ENCODE results near the gene VSTM2L. TPM values are rescaled to one million over a fixed set of nuclear protein-coding genes. Genes with fewer than 3 reads are reported as not detected.

The VSTM2L gene
- polyA plus RNA-seq, 1 donor = 22.9 TPM

DNA sequence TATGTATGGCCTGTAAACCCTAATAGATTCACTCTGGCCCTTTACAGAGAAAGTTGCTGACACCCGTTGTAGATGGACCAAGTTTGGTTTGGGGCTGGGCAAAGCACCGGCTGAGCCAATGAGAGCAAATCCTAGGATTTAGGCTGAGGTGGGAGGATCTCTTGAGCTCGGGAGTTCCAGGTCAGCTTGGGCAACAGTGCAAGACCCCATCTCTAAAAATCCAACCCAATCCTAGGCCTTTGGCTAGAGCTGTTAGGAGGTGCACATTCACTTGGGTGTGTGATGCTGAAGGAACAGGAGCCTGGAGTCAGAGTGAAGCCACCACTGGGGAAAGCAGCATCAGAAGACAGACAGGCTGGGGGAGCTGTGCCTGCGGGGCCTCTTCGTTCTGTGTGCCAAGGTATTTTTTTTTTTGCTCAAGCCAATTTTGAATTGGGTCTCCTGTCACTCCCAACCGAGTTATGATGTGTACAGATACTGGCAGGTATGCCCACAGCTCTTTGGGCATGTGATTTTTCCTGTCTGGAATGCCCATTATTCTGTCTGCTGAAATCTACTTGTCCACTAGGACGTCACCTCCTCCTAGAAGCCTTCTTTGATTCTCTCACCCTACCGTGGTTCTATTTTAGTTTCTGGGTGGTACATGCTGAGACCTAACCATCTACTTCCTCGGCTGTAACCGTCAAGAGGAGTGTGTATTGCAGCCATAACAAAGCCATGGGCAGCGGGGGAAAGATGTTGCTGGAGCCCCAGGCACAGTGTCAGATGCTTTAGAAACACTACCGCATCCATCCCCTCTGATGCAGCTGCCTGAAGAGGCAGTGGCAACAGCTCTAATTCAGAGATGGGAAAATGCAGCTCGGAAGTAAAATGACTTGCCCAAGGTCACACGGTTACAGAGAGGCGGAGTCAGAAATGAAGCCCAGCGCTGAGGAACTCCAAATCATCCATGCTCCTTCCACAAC lies 76.4 kb downstream of the VSTM2L start:
- Histone ChIP-seq H3K4me1 (ENCODE audit: control insufficient read depth, insufficient read depth, low read length) (no peaks in the 10 kb centered on the region), H3K36me3 (ENCODE audit: control insufficient read depth, insufficient read depth, low read length) (peaks cover 16% of the 10 kb centered on the region), H3K27ac (ENCODE audit: low read length) (no peak overlapping the region), H3K4me3 (ENCODE audit: low read length) (no peak overlapping the region), H3K9me3 (ENCODE audit: control insufficient read depth, low read depth, low read length) (no peaks in the 10 kb centered on the region), H3K27me3 (ENCODE audit: control insufficient read depth, insufficient read depth, low read length) (no peaks in the 10 kb centered on the region)
- DNase-seq = no peak
- 100% methylated on average over 2 of the region's 16 CpGs for WGBS (ENCODE audit: insufficient coverage, low lambda C conversion rate)

GRCh38 chr20:37980383-37980782 lies 77.5 kb downstream of the VSTM2L start:
- Histone ChIP-seq H3K9me3 (ENCODE audit: control insufficient read depth, low read depth, low read length) (no peaks in the 10 kb centered on the region), H3K36me3 (ENCODE audit: control insufficient read depth, insufficient read depth, low read length) (peaks cover 16% of the 10 kb centered on the region), H3K4me1 (ENCODE audit: control insufficient read depth, insufficient read depth, low read length) (peaks cover under 1% of the 10 kb centered on the region), H3K27ac (ENCODE audit: low read length) (no peak overlapping the region), H3K4me3 (ENCODE audit: low read length) (no peak overlapping the region), H3K27me3 (ENCODE audit: control insufficient read depth, insufficient read depth, low read length) (no peaks in the 10 kb centered on the region)
- DNase-seq = no peak
- no CpG with 5 or more reads among the region's 8 CpGs for WGBS (ENCODE audit: insufficient coverage, low lambda C conversion rate)

DNA sequence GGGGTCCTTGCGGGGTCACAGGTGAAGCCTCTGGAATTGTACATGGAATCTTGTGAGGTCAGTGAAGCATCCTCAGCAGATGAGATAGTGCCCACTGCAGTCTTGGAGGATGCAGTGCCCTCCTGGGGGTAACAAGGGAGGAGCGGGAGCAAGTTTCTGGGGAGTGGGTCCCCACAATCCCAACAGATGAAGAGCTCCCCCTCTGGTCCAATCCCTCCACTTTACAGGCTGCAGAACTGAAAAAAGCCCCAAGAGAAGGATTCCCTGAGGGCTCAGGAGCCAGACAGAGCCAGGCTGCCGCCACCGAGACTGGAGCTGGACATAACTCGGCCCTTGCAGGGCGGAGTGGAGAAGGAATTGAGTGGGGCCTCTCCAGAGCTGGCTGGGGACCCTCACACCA lies 77.9 kb downstream of the VSTM2L start:
- WGBS (ENCODE audit: insufficient coverage, low lambda C conversion rate) = 100% methylated on average over 1 of the region's 6 CpGs

DNA sequence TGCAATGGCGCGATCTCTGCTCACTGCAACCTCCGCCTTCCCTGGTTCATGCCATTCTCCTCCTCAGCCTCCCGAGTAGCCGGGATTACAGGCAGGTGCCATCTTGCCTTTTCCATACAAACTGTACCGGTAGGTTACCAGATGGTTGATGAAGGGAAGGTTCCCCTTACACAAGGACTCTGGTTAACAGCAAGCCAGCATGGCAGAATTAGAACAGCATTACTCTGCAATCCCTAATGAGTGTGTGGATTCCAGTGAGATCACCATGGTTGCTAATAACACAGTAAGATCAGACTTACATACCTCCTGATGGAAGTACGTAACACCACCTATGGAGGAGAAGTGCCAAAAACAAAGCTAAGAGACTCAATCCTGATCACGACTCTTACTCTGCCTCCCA lies 78.6 kb downstream of the VSTM2L start:
- DNase-seq = no peak
- peaks cover 11% of the 10 kb centered on the region for H3K4me1 ChIP-seq (ENCODE audit: control insufficient read depth, insufficient read depth, low read length)
- no peaks in the 10 kb centered on the region for H3K27me3 ChIP-seq (ENCODE audit: control insufficient read depth, insufficient read depth, low read length)
- H3K4me3 ChIP-seq (ENCODE audit: low read length) = no peak overlapping the region
- H3K9me3 ChIP-seq (ENCODE audit: control insufficient read depth, low read depth, low read length) = no peaks in the 10 kb centered on the region
- H3K36me3 ChIP-seq (ENCODE audit: control insufficient read depth, insufficient read depth, low read length) = peaks cover 16% of the 10 kb centered on the region
- no CpG with 5 or more reads among the region's 8 CpGs for WGBS (ENCODE audit: insufficient coverage, low lambda C conversion rate)
- no peak overlapping the region for H3K27ac ChIP-seq (ENCODE audit: low read length)

More for the DNA sequence above, 77.9 kb downstream of the VSTM2L start:
- Histone ChIP-seq H3K36me3 (ENCODE audit: control insufficient read depth, insufficient read depth, low read length) (peaks cover 16% of the 10 kb centered on the region), H3K4me1 (ENCODE audit: control insufficient read depth, insufficient read depth, low read length) (peaks cover 6% of the 10 kb centered on the region), H3K27me3 (ENCODE audit: control insufficient read depth, insufficient read depth, low read length) (no peaks in the 10 kb centered on the region), H3K4me3 (ENCODE audit: low read length) (no peak overlapping the region), H3K27ac (ENCODE audit: low read length) (no peak overlapping the region), H3K9me3 (ENCODE audit: control insufficient read depth, low read depth, low read length) (no peaks in the 10 kb centered on the region)
- DNase-seq = no peak

- Histone ChIP-seq H3K36me3 (ENCODE audit: control insufficient read depth, insufficient read depth, low read length) (peaks cover 20% of the 10 kb centered on the region), H3K4me3 (ENCODE audit: low read length) (no peak overlapping the region), H3K4me1 (ENCODE audit: control insufficient read depth, insufficient read depth, low read length) (peaks cover 27% of the 10 kb centered on the region), H3K9me3 (ENCODE audit: control insufficient read depth, low read depth, low read length) (no peaks in the 10 kb centered on the region), H3K27ac (ENCODE audit: low read length) (no peak overlapping the region), H3K27me3 (ENCODE audit: control insufficient read depth, insufficient read depth, low read length) (no peaks in the 10 kb centered on the region)
- WGBS (ENCODE audit: insufficient coverage, low lambda C conversion rate) = 74% methylated on average over 3 of the region's 13 CpGs
- DNase-seq = no peak
Measured at GRCh38 chr20:37983286-37983685, 80.4 kb downstream of the VSTM2L start.

DNA sequence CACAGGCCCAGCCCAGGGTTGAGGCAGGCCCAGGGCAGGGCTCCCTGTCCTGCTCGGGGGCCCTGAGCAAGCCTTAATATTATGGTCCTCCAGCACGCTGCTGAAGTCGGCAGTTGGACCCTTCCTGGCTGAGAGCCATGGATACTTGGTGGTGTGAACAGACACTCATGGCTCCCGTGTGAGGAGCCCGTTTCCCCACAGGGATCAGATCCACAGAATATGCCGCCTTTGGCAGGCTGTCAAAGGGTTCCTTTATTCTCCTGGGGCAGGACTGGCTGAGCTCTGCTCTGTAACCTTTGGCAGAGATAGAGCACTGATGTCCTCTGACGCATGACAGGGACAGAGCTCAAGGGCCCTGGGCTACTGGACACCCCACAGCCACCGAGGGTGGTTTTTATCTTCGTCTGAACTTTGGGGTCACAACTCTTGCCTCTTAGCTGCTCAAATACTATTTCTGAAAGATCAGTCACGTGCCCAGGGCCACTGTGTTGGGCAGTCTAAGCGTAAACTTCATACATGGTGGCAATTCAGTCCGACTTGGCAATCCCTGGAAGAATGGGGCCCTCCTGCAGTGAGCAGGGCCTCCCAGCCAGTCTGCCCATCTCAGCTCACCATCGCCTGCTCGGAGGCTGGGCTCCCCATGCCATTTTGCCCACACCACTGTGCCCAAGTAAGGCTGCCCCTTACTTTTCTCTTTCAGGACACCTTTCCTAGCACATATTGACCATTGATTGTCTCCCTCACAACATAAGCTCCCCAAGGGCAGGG lies 81.3 kb downstream of the VSTM2L start:
- no peak overlapping the region for H3K4me3 ChIP-seq (ENCODE audit: low read length)
- peak in 1 of 2 donors; percentile 25 for DNase-seq
- no peaks in the 10 kb centered on the region for H3K9me3 ChIP-seq (ENCODE audit: control insufficient read depth, low read depth, low read length)
- no peak overlapping the region for H3K27ac ChIP-seq (ENCODE audit: low read length)
- H3K27me3 ChIP-seq (ENCODE audit: control insufficient read depth, insufficient read depth, low read length) = no peaks in the 10 kb centered on the region
- peaks cover 23% of the 10 kb centered on the region for H3K36me3 ChIP-seq (ENCODE audit: control insufficient read depth, insufficient read depth, low read length)
- no CpG with 5 or more reads among the region's 14 CpGs for WGBS (ENCODE audit: insufficient coverage, low lambda C conversion rate)
- H3K4me1 ChIP-seq (ENCODE audit: control insufficient read depth, insufficient read depth, low read length) = peaks cover 28% of the 10 kb centered on the region

DNA sequence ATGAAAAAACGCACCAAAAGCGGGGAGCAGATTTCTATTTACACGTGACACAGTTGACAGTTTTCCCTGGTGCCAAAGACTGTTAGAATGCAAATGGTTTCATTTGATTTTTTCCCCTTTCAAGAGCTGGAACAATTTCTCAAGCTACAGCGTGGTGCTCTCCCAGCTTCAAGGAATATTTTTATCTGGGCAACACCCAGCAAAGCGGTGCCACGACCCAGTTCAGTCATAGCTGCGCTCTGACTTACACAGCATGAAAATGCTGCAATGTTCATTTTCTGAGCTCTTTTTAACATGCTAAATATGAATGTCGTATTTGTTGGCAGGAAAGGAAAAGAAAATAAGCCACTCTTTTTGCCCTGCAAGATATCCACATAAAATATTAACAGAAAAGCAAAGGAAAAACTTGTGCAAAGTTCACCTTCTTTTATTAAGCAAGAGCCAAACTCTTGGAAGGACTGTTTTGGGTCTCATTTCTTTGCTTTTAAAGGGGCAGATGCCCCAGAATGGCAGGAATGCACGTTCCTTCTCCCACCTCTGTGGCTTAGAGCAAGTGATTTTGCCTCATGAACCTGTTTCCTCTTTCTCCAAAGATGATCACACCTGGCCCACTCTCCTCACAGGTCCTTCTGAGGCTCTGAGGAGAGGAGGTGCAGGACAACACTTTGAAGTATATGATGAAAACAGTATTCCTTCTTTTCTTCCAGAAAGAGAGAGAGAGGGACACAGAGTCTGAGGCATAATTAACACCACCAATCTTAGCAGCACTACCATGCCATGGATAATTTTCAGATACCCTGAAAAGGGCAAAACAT lies 83.3 kb downstream of the VSTM2L start:
- no peaks in the 10 kb centered on the region for H3K9me3 ChIP-seq (ENCODE audit: control insufficient read depth, low read depth, low read length)
- WGBS (ENCODE audit: insufficient coverage, low lambda C conversion rate) = 81% methylated on average over 3 of the region's 9 CpGs
- H3K27ac ChIP-seq (ENCODE audit: low read length) = peak overlapping the region; percentile 72
- peak in 1 of 2 donors; percentile 58 for DNase-seq
- peaks cover 27% of the 10 kb centered on the region for H3K36me3 ChIP-seq (ENCODE audit: control insufficient read depth, insufficient read depth, low read length)
- no peaks in the 10 kb centered on the region for H3K27me3 ChIP-seq (ENCODE audit: control insufficient read depth, insufficient read depth, low read length)
- H3K4me3 ChIP-seq (ENCODE audit: low read length) = no peak overlapping the region
- peaks cover 46% of the 10 kb centered on the region for H3K4me1 ChIP-seq (ENCODE audit: control insufficient read depth, insufficient read depth, low read length)

- peaks cover 25% of the 10 kb centered on the region for H3K36me3 ChIP-seq (ENCODE audit: control insufficient read depth, insufficient read depth, low read length)
- no peaks in the 10 kb centered on the region for H3K9me3 ChIP-seq (ENCODE audit: control insufficient read depth, low read depth, low read length)
- no peak overlapping the region for H3K4me3 ChIP-seq (ENCODE audit: low read length)
- DNase-seq = peak; percentile 76 to 92
- H3K27ac ChIP-seq (ENCODE audit: low read length) = peak overlapping the region; percentile 72
- no peaks in the 10 kb centered on the region for H3K27me3 ChIP-seq (ENCODE audit: control insufficient read depth, insufficient read depth, low read length)
- H3K4me1 ChIP-seq (ENCODE audit: control insufficient read depth, insufficient read depth, low read length) = peaks cover 53% of the 10 kb centered on the region
- WGBS (ENCODE audit: insufficient coverage, low lambda C conversion rate) = 75% methylated on average over 2 of the region's 9 CpGs
Measured at GRCh38 chr20:37986873-37987601, 84.1 kb downstream of the VSTM2L start.

DNA sequence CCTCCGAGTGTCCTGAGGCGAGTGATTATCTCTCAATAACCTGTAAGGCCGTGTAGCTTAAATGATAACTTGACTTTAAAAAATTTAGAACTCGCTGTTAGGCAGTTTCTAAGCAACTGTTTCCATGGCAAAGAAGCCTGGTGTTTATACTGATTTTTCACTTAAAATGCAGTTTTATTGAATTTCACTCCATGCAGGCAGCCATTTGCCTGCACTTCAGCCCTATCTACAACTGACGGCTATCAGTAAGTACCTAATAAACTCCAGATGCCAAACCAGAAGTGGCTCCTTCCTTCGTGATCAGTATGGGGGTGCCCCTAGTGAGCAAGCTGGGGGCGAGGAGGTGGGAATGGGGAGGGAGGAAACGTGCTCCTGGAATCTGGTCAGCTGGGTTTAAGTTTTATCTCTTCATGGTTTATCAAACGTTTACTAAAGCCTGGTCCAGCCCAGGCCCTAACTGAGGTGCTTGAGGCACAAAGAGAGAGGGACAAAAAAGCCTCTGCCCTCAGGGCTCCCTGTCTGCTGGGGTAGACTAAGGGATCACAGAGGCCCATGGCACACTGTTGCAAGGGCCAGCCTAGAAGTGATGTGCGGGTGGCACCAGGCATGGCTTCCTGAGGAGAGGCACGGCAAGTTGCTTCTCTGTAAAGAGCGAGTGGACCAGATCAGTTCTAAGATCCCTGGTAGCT lies 84.8 kb downstream of the VSTM2L start:
- Histone ChIP-seq H3K4me3 (ENCODE audit: low read length) (no peak overlapping the region), H3K27me3 (ENCODE audit: control insufficient read depth, insufficient read depth, low read length) (no peaks in the 10 kb centered on the region), H3K27ac (ENCODE audit: low read length) (peak overlapping the region; percentile 72), H3K9me3 (ENCODE audit: control insufficient read depth, low read depth, low read length) (no peaks in the 10 kb centered on the region), H3K4me1 (ENCODE audit: control insufficient read depth, insufficient read depth, low read length) (peaks cover 60% of the 10 kb centered on the region), H3K36me3 (ENCODE audit: control insufficient read depth, insufficient read depth, low read length) (peaks cover 25% of the 10 kb centered on the region)
- WGBS (ENCODE audit: insufficient coverage, low lambda C conversion rate) = no CpG with 5 or more reads among the region's 12 CpGs
- peak; percentile 28 to 62 for DNase-seq

All from large intestine (tissue), 3 donors.